CD4-positive, alpha-beta T cell treated with Interleukin-12 subunit alpha and Interleukin-12 subunit beta, for 1 hour (primary cell): ENCODE measurements around the gene OTOP3.
A peak's percentile ranks its signal among the peaks of the same experiment; 100 is the strongest.

Source experiments
- DNase-seq: peaks from one replicate; pipeline ENCODE4 v3.0.0-alpha.2; 2020

Gene OTOP3

GRCh38 chr17:74943808-74944522, 8.3 kb downstream of the OTOP3 start:
- DNase-seq, result no peak

GRCh38 chr17:74945543-74945942, 9.8 kb downstream of the OTOP3 start:
- DNase-seq, result no peak

- no peak for DNase-seq
These were observed 10.9 kb downstream of the OTOP3 start for GRCh38 chr17:74946641-74947040.

GRCh38 chr17:74947041-74947754, 11.5 kb downstream of the OTOP3 start:
- DNase-seq, result no peak

GRCh38 chr17:74949455-74950115, 13.9 kb downstream of the OTOP3 start:
- DNase-seq, result no peak

GRCh38 chr17:74950207-74950606, 14.5 kb downstream of the OTOP3 start:
- no peak for DNase-seq

GRCh38 chr17:74951065-74951464, 15.4 kb downstream of the OTOP3 start:
- no peak for DNase-seq

GRCh38 chr17:74951680-74952421, 16.2 kb downstream of the OTOP3 start:
- DNase-seq, result no peak

GRCh38 chr17:74952431-74953133, 16.9 kb downstream of the OTOP3 start:
- no peak for DNase-seq

- no peak for DNase-seq
These were observed 17.5 kb downstream of the OTOP3 start for GRCh38 chr17:74953134-74953687.

- DNase-seq, result no peak
These were observed 18.4 kb downstream of the OTOP3 start for GRCh38 chr17:74954115-74954514.

GRCh38 chr17:74954665-74955421, 19.1 kb downstream of the OTOP3 start:
- no peak for DNase-seq

- DNase-seq, result no peak
These were observed 20.4 kb downstream of the OTOP3 start for GRCh38 chr17:74956093-74956492.

- peak; percentile 76 for DNase-seq
These were observed 22.4 kb downstream of the OTOP3 start for GRCh38 chr17:74957935-74958740.

- DNase-seq, result no peak
These were observed 24.3 kb downstream of the OTOP3 start for GRCh38 chr17:74959826-74960515.

GRCh38 chr17:74960570-74961342, 25.1 kb downstream of the OTOP3 start:
- DNase-seq, result peak; percentile 55

GRCh38 chr17:74961657-74962350, 26.1 kb downstream of the OTOP3 start:
- DNase-seq, result peak; percentile 84

GRCh38 chr17:74962622-74963394, 27.1 kb downstream of the OTOP3 start:
- no peak for DNase-seq
